Stimulated activated CD8-positive, alpha-beta memory T cell treated with anti-CD3 and anti-CD28 coated beads, Interleukin-2, amount 100 ng/mL, for 1 hour (primary cell): Measurements from ENCODE around the gene NAXE.
"Not testable (repeated sequence)": the region's sequence is repeated elsewhere in the genome, so short reads cannot be mapped to it uniquely, and the experiment has no call there.

ENCODE experiments used
- DNase-seq, 2 donors: peaks; one replicate each; pipeline ENCODE4 v3.0.0-alpha.2; 2020; ENCODE audit warnings: low read depth in 2 of 2

Gene NAXE

GRCh38 chr1:156623946-156624813 lies 32.6 kb downstream of the NAXE start:
- DNase-seq, result no peak

- no peak for DNase-seq
Measured at GRCh38 chr1:156624814-156625435, 33.3 kb downstream of the NAXE start.

GRCh38 chr1:156625436-156626078 lies 34.0 kb downstream of the NAXE start:
- peak; percentile 45 for DNase-seq

- DNase-seq, result no peak
Measured at GRCh38 chr1:156626079-156626438, 34.5 kb downstream of the NAXE start.

- no peak for DNase-seq
Measured at GRCh38 chr1:156627313-156627880, 35.8 kb downstream of the NAXE start.

- no peak for DNase-seq
Measured at GRCh38 chr1:156629823-156630449, 38.4 kb downstream of the NAXE start.

GRCh38 chr1:156631152-156631551 lies 39.6 kb downstream of the NAXE start:
- not testable (repeated sequence) for DNase-seq

GRCh38 chr1:156632355-156632754 lies 40.8 kb downstream of the NAXE start:
- DNase-seq, result no peak

GRCh38 chr1:156638189-156638985 lies 46.8 kb downstream of the NAXE start:
- DNase-seq, result no peak

- no peak for DNase-seq
Measured at GRCh38 chr1:156639601-156640101, 48.1 kb downstream of the NAXE start.

- no peak for DNase-seq
Measured at GRCh38 chr1:156640842-156641706, 49.5 kb downstream of the NAXE start.

GRCh38 chr1:156641761-156642264 lies 50.2 kb downstream of the NAXE start, which contains the start of gene BCAN:
Gene BCAN, plus strand, starts transcription at chr1:156642117. Its CDS starts 3,938 bp downstream, at chr1:156646055.
- no peak for DNase-seq

- DNase-seq, result no peak
Measured at GRCh38 chr1:156642265-156643048, 50.9 kb downstream of the NAXE start.

- no peak for DNase-seq
Measured at GRCh38 chr1:156643049-156643777, 51.6 kb downstream of the NAXE start.

GRCh38 chr1:156643778-156644092 lies 52.2 kb downstream of the NAXE start:
- DNase-seq, result no peak
